Measurements from ENCODE around the gene ARHGAP6. TPM values are rescaled to one million over a fixed set of nuclear protein-coding genes. Genes with fewer than 3 reads are reported as not detected.

The ARHGAP6 gene
- total and polyA plus RNA-seq, 9 of the 15 experiments (the other 6 are each of a cell fraction or from before 2014, with no cell fraction given), result 12.5 to 63.6 (median 41.8) TPM

DNA sequence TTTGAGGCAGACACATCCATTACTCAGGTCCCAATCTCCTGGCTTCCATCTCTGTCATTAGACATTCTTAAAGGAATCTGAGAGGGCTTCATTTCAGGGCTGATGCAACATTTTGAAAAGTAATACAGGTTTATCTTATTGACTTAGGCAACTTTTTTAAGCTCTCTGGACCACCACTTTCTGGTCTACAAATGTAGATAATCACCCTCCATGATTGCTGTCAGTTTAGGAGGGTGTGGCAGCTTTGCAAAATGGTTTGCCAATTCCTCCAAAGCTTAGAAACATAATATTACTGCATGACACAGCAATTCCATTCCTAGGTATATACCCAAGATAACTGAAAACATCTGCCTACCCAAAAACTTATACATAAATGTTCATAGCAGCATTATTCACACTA, 77.6 kb downstream of the ARHGAP6 start (continued):
- TF ChIP-seq ZNF780A (CRISPR knock-in tag; IDR thresholded peaks at IDR 0.05) (no peak), NR4A1 (CRISPR knock-in tag; IDR thresholded peaks at IDR 0.05) (no peak), NR4A1 (tag; IDR thresholded peaks at IDR 0.05) (no peak), NFRKB (IDR thresholded peaks at IDR 0.05; ENCODE audit: low read depth) (no peak), ZNF764 (CRISPR knock-in tag; IDR thresholded peaks at IDR 0.05; ENCODE audit: low read depth) (no peak), NFIC (IDR thresholded peaks at IDR 0.05) (no peak), KLF13 (tag; IDR thresholded peaks at IDR 0.05; ENCODE audit: borderline replicate concordance, low read depth) (no peak), NR2F6 (CRISPR knock-in tag; IDR thresholded peaks at IDR 0.05) (no peak), XRCC3 (IDR thresholded peaks at IDR 0.05) (no peak), ZNF347 (CRISPR knock-in tag; IDR thresholded peaks at IDR 0.05; ENCODE audit: low read depth) (no peak), ZNF174 (CRISPR knock-in tag; IDR thresholded peaks at IDR 0.05) (no peak), RB1 (IDR thresholded peaks at IDR 0.05; ENCODE audit: low read depth) (no peak), ZNF3 (CRISPR knock-in tag; IDR thresholded peaks at IDR 0.05) (no peak), CREB5 (CRISPR knock-in tag; IDR thresholded peaks at IDR 0.05) (no peak), ZNF398 (CRISPR knock-in tag; IDR thresholded peaks at IDR 0.05) (no peak), SREBF2 (CRISPR knock-in tag; IDR thresholded peaks at IDR 0.05) (no peak)
- TF ChIP-seq, protein P1, sequence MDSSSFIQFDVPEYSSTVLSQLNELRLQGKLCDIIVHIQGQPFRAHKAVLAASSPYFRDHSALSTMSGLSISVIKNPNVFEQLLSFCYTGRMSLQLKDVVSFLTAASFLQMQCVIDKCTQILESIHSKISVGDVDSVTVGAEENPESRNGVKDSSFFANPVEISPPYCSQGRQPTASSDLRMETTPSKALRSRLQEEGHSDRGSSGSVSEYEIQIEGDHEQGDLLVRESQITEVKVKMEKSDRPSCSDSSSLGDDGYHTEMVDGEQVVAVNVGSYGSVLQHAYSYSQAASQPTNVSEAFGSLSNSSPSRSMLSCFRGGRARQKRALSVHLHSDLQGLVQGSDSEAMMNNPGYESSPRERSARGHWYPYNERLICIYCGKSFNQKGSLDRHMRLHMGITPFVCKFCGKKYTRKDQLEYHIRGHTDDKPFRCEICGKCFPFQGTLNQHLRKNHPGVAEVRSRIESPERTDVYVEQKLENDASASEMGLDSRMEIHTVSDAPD (CRISPR knock-in tag; IDR thresholded peaks at IDR 0.05), result no peak
- TF ChIP-seq, protein P2, sequence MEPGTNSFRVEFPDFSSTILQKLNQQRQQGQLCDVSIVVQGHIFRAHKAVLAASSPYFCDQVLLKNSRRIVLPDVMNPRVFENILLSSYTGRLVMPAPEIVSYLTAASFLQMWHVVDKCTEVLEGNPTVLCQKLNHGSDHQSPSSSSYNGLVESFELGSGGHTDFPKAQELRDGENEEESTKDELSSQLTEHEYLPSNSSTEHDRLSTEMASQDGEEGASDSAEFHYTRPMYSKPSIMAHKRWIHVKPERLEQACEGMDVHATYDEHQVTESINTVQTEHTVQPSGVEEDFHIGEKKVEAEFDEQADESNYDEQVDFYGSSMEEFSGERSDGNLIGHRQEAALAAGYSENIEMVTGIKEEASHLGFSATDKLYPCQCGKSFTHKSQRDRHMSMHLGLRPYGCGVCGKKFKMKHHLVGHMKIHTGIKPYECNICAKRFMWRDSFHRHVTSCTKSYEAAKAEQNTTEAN (CRISPR knock-in tag; IDR thresholded peaks at IDR 0.05), result no peak
- TF ChIP-seq, protein P3, sequence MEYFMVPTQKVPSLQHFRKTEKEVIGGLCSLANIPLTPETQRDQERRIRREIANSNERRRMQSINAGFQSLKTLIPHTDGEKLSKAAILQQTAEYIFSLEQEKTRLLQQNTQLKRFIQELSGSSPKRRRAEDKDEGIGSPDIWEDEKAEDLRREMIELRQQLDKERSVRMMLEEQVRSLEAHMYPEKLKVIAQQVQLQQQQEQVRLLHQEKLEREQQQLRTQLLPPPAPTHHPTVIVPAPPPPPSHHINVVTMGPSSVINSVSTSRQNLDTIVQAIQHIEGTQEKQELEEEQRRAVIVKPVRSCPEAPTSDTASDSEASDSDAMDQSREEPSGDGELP (CRISPR knock-in tag; IDR thresholded peaks at IDR 0.05; ENCODE audit: borderline replicate concordance), result no peak
- TF ChIP-seq, protein P4, sequence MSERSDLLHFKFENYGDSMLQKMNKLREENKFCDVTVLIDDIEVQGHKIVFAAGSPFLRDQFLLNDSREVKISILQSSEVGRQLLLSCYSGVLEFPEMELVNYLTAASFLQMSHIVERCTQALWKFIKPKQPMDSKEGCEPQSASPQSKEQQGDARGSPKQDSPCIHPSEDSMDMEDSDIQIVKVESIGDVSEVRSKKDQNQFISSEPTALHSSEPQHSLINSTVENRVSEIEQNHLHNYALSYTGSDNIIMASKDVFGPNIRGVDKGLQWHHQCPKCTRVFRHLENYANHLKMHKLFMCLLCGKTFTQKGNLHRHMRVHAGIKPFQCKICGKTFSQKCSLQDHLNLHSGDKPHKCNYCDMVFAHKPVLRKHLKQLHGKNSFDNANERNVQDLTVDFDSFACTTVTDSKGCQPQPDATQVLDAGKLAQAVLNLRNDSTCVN (CRISPR knock-in tag; IDR thresholded peaks at IDR 0.05), result no peak
- TF ChIP-seq, protein P5, sequence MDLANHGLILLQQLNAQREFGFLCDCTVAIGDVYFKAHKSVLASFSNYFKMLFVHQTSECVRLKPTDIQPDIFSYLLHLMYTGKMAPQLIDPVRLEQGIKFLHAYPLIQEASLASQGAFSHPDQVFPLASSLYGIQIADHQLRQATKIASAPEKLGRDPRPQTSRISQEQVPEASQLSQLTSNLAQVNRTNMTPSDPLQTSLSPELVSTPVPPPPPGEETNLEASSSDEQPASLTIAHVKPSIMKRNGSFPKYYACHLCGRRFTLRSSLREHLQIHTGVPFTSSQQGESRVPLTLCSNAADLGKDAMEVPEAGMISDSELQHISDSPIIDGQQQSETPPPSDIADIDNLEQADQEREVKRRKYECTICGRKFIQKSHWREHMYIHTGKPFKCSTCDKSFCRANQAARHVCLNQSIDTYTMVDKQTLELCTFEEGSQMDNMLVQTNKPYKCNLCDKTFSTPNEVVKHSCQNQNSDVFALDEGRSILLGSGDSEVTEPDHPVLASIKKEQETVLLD (IDR thresholded peaks at IDR 0.05), result no peak
